AG04449 (cell line): ENCODE data around the gene KDM5A.
"Not testable (repeated sequence)": the region's sequence is repeated elsewhere in the genome, so short reads cannot be mapped to it uniquely, and the experiment has no call there.

Source experiments
- CTCF ChIA-PET: fragments of 350-600 bp; formaldehyde crosslinking; extraction: SDS; loops from one replicate; lab custom pipeline; 2021; ENCODE audit warnings: antibody characterized with exemption; lab: Yijun Ruan, JAX
- POLR2A ChIA-PET: fragments of 400-600, 350-600 bp; formaldehyde crosslinking; extraction: SDS; loops from one replicate; lab custom pipeline; 2020; ENCODE audit warnings: antibody characterized with exemption, inconsistent platforms; lab: Yijun Ruan, JAX
- DNase-seq: peaks from one replicate; pipeline ENCODE4 v3.0.0-alpha.2; 2010; ENCODE audit warnings: low read depth, low spot score
- H3K4me3 ChIP-seq: 2 replicates; pipeline ENCODE4 v1.5.1; 2011; ENCODE audit warnings: low read depth, mild to moderate bottlenecking, control low read depth, low read length
- TF ChIP-seq, protein P1 (sequence below): IDR thresholded peaks from one replicate; pipeline ENCODE4 v1.5.1; 2011; ENCODE audit warnings: mild to moderate bottlenecking, moderate library complexity, low read length, control low read depth, inconsistent platforms; ENCODE audit not compliant: insufficient read depth; ENCODE audit errors: missing control alignments

KDM5A gene

DNA sequence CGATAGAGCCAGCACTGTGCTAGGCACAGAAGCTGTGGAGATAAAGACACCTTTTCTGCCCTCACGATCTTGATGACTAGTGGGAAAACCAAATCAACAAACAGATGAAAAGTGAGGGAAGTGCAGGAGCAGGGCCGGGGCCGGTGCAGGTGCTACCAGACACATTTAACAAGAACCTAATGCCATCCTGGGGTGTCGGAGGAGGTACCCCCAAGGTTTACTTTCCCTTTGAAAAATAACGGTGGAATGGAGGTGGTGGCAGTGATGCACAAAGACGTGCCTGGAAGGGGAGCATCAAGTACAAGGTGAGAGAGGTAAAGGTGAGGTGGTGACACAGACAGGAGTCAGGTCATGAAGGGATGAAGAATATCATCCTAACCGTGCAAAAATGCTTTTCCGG is 148.6 kb downstream of the KDM5A start:
- POLR2A ChIA-PET: no interaction called here
- TF ChIP-seq, protein P1, sequence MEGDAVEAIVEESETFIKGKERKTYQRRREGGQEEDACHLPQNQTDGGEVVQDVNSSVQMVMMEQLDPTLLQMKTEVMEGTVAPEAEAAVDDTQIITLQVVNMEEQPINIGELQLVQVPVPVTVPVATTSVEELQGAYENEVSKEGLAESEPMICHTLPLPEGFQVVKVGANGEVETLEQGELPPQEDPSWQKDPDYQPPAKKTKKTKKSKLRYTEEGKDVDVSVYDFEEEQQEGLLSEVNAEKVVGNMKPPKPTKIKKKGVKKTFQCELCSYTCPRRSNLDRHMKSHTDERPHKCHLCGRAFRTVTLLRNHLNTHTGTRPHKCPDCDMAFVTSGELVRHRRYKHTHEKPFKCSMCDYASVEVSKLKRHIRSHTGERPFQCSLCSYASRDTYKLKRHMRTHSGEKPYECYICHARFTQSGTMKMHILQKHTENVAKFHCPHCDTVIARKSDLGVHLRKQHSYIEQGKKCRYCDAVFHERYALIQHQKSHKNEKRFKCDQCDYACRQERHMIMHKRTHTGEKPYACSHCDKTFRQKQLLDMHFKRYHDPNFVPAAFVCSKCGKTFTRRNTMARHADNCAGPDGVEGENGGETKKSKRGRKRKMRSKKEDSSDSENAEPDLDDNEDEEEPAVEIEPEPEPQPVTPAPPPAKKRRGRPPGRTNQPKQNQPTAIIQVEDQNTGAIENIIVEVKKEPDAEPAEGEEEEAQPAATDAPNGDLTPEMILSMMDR: no peak
- H3K4me3 ChIP-seq: no peak overlapping the region
- no peak for DNase-seq
- CTCF ChIA-PET: no interaction called here

DNA sequence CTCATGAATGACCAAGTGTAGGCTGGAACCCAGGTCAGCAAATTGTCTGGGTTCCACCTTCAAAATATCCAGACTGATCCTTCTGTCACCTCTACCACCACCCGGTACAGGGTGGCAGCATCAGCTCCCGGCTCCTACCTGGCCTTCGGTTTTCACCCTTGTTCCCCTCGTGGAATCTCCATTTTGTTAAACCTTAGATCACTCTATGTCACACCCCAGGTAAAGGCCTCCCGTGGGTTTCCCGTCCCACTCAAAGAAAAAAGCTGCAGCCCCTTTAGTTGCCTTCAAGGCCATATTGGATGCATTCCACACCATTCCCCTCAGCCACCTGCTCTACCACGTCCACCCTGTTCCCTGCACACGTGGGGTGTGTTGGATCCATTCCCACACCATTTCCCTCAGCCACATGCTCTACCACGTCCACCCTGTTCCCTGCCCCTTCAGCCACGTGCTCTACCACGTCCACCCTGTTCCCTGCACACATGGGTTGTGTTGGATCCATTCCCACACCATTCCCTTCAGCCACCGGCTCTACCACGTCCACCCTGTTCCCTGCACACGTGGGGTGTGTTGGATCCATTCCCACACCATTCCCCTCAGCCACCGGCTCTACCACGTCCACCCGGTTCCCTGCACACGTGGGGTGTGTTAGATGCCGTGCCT is 150.3 kb downstream of the KDM5A start:
- CTCF ChIA-PET: no interaction called here
- no peak for DNase-seq
- no peak overlapping the region for H3K4me3 ChIP-seq
- TF ChIP-seq, protein P1: no peak
- POLR2A ChIA-PET: no interaction called here

DNA sequence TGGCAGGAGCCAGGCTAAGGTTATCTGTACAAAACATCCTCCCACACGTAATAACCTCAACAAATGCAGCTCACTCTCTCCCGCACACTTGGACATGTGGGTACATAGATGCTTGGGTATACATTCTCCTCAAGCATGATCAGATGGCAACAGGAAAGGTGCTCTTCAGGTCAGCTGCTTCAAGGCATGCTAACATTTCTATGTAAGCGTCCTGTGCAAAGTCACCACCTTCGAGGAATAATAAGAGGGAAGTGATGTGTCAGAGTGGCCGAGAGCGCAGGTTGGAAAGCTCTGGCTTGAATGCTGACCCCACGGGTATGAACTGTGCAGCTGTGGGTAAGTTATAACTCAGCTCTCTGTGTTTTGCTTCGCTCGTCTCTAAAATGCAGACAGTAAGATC is 151.0 kb downstream of the KDM5A start:
- ChIA-PET CTCF (no interaction called here), POLR2A (no interaction called here)
- TF ChIP-seq, protein P1: no peak
- H3K4me3 ChIP-seq: no peak overlapping the region
- no peak for DNase-seq

DNA sequence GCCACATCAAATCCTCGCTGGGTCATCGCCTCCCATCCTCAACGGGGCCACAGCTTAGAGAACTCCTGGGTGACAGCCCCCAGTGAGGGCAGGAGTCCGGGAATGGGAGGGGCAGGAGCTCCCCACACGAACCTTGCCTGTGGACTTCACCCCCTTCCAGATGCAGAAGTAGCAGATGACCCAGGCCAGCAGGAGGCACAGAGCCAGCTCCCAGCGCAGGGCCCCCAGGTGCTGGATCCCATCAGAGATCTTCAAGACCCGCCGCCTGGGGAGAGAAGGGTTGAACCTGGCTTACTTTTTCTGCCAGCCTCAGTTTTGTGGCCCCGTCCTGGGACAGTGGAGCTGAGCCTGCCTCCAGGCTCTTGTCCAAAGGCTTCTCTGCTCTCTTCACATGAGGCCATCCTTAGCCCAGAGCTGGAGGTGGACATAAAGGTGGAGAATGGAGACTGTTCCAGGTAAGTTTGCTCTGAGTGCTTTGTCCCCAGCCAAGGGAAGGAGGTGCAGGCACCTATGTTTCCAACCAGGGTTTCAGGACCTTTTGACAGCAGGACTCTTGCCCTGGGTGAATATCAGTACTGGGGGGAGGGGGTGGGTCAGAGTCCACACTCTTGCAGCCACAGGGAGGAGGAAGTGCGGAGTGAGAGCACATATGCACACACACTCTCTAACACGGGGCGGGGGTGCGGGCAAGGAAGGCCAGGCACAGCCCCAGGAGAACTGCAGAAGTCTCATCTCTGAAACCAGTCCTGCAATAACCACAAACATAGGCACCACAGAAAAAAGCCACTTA is 151.9 kb downstream of the KDM5A start:
- CTCF ChIA-PET: interaction anchor here (1.2 kb wide), 1 partner anchor 14 kb away, joined by 3 read pairs; no protein-coding TSS in a partner anchor
- no peak for DNase-seq
- POLR2A ChIA-PET: no interaction called here
- TF ChIP-seq, protein P1: no peak
- H3K4me3 ChIP-seq: no peak overlapping the region

DNA sequence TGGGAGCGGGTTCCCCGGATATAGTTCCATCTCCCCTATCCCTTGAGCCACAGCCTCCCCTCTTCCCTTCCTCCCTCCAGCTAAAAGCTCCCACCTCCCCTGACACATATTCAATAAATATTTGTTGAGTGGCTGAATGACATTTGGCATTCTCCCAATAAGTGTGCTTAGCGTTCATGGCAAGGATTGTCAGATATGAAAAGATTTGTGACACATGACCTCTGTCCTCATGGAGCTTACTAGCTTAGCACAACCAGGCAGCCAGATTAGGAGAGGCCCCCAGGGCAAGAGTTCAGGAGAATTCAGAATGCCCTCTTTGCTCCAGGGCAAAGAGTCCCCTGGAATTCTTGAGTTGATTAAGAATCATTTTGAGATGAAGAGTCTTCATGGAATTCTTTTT is 152.7 kb downstream of the KDM5A start:
- TF ChIP-seq, protein P1: no peak
- ChIA-PET CTCF (interaction anchor here (1.2 kb wide), 1 partner anchor 14 kb away, joined by 3 read pairs; no protein-coding TSS in a partner anchor), POLR2A (no interaction called here)
- H3K4me3 ChIP-seq: no peak overlapping the region
- no peak for DNase-seq

DNA sequence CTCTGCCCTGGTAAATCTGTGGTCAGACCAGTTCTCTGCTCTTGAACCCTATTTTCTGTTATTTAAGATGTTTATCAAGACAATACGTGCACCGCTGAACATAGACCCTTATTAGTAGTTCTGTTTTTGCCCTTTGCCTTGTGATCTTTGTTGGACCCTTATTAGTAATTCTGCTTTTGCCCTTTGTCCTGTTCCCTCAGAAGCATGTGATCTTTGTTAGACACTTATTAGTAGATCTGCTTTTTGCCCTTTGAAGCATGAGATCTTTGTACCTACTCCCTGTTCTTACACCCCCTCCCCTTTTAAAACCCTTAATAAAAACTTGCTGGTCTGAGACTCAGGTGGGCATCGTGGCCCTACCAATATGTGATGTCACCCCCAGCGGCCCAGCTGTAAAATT is 153.2 kb downstream of the KDM5A start:
- CTCF ChIA-PET: interaction anchor here (1.2 kb wide), 1 partner anchor 13 kb away, joined by 3 read pairs; no protein-coding TSS in a partner anchor
- DNase-seq, H3K4me3 ChIP-seq, POLR2A ChIA-PET: not testable (repeated sequence)
